Brain pericyte (primary cell): ENCODE data around the gene MSX1.
"Not testable (repeated sequence)": the region's sequence is repeated elsewhere in the genome, so short reads cannot be mapped to it uniquely, and the experiment has no call there.

Source experiments
- DNase-seq: peaks from one replicate; pipeline ENCODE4 v3.0.0-alpha.2; 2012; ENCODE audit warnings: low read depth, low spot score

Gene MSX1

DNA sequence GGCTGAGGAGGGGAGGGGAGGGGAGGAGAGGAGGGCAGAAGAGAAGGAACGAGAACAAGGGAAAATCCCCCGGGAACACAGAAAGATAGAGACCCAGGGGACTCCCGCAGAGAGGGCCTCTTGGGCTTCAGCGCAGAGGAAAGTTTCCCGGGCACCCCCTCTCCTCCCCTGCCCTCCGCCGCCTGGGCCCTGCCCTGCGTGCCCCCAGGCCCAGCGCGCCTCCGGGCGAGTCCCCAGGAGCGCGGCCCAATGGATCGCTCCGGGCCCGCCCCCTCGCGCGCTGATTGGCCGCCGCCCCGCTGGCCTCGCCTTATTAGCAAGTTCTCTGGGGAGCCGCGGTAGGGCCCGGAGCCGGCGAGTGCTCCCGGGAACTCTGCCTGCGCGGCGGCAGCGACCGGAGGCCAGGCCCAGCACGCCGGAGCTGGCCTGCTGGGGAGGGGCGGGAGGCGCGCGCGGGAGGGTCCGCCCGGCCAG, at the start of gene MSX1:
MSX1 (plus strand) TSS at position 341 of the 474 bp plus-strand sequence. CDS start 235 bp downstream, outside the sequence.
- DNase-seq, result no peak

DNA sequence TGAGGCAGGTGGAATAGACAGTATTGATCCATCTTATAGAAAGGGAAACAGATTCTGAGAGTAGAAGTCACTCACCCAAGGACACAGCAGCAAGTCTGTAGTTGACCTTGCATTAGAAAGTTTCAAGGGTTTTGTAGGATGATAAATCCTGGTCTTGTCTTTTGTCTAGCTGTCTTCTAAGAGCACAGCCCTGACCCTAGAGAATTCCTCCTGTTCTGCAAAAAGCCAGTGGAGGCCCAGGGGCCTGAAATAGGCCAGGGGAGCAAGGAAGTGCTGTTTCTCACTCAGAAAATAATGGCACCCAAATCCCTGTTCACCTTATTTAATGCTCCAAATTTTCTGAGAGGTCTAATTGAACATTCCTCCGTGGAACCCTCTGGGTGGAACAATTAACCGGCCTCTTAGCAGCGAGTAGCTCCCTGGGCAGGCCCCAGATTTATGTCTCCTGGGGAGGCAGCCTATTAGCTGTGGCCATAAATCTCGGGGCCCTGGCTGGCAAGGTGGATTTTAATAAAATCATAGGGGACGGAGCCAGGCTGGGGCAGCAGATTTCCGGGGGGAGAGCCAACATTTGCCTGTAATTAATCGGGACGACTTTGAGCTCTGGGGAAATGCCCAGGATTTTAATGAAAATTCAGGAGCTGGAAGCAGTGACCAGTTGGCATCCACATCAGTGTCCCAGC, 49.2 kb upstream of the MSX1 start:
- DNase-seq, result no peak

DNA sequence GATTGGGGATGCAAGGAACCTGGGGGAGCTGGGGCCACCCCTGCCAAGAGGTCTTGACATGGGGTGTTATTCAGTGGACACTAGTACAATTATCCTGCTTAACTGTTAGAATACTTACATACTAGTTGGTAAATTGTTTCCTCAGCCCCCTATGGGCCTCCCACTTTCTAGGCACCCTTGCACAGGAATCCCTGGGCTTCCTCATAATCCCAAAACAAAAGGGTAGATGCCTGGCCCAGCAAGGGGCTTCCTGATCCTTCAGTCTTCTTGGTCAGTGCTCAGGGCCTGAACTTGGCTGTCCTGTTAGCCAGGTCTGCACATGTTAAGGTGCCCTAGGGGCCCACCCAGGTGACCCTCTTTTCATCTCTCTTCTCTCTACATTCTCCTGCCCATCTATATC, 48.7 kb upstream of the MSX1 start:
- no peak for DNase-seq

DNA sequence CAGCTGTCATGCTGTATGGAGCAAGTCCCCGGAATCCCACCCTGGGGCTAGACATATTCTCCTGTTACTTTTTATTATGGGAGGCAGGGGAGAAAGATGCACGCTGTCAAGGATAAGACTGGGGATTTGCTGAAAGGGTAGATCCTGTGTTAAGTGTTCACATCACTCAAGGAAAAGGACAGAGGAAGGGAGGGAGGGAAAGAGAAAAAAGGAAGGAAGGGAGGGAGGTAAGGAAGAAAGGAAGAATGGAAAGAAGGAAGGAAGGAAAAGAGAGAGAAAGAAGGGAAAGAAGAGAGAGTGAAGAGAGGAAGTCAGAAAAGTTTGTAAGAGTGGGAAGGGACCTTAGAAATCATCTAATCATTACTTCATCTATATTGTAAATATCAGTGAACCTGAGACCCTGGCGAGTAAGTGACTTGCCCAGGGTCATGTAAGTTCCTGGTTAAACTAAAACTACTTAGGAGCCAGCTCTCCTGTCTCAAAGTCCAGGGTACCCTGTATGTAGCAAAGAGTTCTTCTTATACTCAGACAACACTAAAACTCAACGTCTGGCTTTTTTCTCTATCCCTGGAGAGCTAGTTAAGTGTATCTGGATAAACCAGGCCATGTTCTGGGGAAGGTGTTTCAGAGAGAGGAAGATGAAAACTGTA, 47.2 kb upstream of the MSX1 start:
- DNase-seq, result no peak

DNA sequence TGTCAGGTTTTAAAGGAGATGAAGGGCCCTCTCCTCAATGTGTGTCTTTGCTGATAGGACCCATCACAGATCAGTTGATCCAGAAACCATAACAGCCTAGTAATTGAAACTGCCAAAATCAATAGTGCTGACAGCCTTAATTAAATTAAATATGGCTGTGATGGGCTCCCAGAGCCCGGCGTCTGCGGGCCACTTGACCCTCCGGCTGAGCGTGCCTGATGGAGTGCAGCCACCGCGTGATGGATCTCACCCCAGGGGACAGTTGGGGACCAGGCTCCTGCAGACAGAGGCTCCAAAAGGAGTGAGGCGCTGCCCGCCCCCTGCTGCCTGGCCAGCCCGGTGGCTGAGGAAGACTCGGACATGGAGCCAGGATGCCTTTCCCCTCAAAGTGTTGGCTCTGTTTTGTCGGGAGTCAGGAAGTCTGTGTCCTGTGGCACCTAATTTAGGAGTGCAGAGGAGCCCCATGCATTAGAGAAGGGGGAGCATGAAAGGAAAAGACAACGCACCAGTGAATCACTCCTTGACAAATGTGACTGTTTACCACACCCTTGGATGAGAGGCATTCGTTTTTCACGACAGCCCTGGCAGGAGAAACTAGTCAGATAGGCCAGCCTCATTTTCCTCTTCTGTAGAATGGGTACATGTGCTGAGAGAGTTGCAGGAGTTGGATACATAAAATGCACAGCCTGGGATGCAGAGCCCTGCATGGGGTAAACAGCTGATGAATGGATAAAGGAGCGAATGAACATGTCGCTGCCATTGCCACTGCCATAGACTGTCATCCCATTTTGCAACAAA, 40.9 kb upstream of the MSX1 start:
- DNase-seq, result no peak

DNA sequence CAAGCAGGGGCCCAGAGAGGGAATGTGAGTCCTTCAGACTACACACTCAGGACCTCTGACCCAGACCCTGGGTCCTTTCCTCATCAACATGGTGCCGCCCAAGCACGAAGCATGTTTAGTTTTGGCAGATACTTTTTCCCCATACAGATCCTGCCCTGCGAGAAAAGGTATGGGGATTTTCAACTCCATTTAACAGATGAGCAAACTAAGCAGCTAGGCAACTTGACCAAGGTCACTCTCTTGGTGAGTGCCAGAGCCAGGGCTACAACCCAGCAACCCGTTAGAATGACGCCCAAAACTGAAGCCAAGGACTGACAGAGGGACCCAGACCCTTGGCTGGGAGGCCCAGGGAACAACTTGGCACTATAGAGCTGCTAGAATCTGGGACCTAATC, 40.3 kb upstream of the MSX1 start:
- DNase-seq, result no peak

DNA sequence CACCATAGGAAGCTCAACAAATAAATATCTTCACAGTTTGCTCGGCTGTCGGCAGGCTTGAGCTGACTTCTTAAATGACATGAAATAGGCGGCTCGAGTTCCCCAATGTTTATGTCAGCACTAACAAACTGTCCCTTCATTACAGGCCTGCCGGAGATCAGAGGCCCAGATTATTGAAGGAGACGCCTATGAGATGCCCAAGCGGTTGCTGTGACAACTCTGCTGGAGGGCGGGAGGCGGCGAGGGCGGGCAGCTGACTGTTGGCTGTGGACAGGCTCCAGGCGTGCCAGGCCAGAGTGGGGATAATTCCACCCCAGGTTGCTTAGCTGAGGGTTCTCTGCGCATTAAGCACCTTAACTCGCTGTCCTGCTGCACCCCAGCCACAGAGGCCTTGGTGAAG, 39.2 kb upstream of the MSX1 start:
- DNase-seq, result no peak

DNA sequence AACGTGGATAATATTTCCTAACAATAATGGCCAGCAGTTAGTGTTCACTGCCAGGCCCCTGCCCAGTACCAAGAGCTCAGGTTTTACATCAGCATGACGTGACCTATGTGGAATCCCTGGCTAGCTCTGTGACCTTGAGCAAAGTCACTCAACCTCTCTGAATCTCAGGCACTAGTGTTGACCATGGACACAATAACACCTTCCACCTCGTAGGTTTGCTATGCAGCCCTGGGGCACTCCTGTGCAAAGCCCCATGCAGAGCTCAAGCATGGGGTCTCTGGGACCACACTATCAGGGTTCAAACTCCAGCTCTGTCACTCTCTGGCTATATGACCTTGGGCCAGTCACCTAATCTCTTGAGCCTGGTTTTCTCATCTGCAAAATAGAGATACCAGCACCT, 38.7 kb upstream of the MSX1 start:
- DNase-seq, result no peak

DNA sequence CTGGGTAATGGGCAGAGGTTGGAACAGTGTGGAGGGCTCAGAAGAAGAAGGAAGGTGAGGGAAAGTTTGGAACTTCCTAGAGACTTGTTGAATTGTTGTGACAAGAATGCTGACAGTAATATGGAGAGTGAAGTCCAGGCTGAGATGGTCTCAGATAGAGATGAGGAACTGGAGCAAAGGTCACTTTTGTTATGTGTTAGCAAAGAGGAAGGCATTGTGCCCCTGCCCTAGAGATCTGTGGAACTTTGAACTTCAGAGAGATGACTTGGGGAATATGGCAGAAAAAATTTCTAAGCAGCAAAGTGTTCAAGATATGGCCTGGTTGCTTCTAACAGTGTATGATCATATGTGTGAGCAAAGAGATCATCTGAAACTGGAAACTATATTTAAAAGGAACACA, 37.9 kb upstream of the MSX1 start:
- no peak for DNase-seq

DNA sequence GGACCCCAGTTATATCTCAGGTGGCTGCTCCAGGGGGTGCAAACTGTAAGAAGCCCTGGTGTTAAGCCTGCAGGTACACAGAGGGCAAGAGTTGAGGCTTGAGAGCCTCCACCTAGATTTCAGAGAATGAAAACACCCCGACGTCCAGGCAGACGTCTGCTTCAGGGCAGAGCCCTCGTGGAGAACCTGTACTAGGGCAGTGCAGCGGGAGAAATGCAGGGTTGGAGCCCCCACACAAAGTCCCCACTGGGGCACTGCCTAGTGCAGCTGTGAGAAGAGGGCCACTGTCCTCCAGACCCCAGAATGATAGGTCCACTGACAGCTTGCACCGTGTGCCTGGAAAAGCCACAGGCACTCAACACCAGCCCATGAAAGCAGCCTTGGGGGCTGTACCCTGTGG, 37.2 kb upstream of the MSX1 start:
- not testable (repeated sequence) for DNase-seq

DNA sequence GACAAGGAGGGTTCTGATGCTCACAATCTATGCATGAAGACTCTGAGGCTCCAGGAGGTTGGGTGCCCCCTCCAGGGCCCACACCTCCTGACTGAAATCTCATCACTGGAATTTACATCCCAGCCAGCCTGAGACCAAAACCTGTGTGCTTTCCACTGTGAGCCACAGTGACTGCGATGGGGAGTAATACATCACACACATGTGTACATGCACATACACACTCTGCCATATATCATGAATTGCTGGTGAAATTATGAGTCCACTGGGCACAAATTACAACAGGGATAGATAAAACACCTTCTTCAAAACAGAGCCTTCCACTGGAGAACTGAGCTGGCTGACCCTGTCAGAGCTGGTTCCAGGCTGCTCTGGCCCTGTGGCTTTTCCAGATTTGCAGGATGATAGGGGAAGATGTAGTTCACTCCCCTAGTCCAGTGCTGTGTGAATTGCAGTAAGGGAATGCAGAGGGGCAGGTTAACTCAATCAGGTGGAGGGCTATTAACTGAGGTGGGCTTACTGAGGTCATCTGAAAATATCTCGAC, 35.8 kb upstream of the MSX1 start:
- DNase-seq, result no peak

DNA sequence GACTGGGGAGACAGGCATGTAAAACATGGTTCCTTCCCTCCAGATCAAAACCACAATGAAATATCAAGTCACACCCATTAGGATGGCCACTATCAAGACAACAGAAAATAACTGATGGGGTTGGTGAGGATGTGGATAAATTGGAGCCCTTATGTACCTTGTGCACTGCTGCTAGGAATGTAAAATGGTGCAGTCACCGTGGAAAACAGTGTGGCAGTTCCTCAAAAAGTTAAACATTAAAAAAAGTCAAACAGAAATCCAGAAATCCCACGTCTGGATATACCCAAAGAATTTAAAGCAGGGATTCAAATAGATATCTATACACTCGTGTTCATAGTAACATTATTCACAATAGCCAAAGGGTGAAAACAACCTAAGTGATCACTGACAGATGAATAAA, 35.2 kb upstream of the MSX1 start:
- DNase-seq, result no peak

DNA sequence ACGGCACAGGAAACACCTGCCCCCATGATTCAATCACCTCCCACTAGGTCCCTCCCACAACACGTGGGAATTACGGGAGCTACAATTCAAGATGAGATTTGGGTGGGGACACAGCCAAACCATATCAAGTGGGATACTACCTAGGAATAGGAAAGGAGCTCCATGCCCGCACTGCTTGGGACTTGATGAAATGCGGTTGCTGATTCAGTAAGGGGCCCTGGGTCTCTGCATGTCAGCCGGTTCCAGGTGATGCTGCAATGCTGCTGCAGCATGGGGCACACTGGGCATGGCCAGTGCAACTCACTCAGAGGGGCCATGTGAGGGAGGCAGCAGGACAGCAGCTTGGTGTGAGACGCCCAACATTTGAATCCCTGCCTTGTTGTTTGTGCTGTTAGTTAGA, 34.0 kb upstream of the MSX1 start:
- no peak for DNase-seq

DNA sequence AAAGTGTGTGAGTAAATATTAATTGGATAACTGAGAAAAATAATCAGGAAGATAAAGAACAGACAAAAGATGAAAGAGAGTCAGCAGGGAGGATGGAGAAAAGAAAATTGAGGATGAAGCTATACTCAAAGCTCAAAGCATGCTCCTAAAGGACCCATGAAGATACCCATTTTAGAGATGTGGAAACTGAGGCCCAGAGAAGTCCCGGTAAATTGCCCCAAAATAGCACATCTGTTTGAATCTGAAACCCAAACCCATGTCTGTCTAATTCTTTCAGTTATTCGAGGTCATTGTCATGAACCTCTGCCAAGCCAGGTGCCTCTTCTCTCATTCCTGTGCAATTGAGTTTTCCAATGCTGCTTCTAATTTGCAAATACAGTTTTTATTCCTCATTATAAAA, 29.6 kb upstream of the MSX1 start:
- no peak for DNase-seq

DNA sequence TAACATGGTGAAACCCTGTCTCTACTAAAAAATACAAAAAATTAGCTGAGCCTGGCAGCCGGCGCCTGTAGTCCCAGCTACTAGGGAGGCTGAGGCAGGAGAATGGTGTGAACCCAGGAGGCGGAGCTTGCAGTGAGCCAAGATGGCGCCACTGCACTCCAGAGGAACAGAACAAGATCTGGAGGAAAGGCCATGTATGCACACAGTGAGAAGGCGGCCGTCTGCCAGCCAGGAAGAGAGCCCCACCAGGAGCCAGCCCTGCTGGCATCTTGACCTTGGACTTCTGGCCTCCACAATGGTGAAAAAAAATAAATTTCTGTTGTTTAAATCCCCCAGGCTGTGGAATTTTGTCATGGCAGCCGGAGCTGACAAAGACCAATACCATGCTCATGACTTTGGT, 28.2 kb upstream of the MSX1 start:
- DNase-seq, result no peak

DNA sequence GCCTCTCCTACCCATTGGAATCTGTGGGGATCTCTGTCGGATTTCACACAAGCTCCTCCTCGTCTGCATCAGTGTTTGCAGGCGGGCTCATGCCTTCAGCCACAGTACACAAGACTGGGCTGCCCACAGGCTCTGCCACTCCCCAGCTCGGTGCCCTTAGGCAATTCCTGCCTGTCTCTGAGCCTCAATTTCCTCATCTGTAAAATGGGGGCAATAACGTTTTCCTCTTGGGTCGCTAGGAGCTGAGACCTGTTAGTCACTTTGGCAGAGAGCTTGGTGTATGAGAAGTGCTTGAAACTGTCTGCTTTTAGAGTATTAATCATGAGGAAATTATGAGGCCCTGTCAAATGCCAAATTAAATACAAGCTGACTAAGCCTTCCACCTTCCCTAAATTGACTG, 27.6 kb upstream of the MSX1 start:
- DNase-seq, result no peak

DNA sequence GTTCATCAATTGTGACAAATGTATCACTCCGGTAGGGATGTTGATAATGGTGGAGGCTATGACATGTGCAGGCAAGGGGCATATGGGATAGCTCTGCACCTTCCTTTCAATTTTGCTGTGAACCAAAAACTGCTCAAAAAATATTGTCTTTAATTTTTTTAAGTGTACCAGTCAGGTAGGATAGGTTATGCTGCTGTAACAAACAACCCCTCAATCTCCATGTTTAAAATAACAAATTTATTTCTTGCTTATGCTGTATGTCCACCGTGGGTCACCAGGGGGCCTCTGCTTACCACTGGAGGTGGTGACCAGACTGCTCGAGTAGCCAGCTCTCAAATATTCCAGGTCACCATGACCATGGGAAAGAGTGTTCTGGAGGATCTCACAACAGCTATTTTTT, 23.4 kb upstream of the MSX1 start:
- DNase-seq, result no peak

DNA sequence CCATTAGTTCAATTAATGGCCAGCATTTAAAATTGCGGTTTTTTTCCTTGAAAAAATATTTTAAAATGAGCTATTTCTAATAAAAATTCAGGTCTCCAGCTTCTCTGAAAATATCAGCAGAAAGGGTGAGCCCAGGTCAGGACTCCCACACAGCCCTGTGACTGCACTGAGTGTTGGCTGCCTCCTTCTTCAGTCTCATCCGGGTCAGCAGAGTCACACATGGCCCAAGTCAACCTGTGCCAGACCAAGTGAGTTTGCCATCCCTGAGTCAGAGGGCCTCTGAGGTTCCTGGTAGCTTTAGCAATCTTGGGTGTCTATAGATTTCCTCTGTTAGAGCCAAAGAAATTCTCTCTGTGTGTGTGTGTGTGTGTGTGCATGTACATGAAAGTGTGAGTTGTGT, 22.1 kb upstream of the MSX1 start:
- DNase-seq, result no peak

DNA sequence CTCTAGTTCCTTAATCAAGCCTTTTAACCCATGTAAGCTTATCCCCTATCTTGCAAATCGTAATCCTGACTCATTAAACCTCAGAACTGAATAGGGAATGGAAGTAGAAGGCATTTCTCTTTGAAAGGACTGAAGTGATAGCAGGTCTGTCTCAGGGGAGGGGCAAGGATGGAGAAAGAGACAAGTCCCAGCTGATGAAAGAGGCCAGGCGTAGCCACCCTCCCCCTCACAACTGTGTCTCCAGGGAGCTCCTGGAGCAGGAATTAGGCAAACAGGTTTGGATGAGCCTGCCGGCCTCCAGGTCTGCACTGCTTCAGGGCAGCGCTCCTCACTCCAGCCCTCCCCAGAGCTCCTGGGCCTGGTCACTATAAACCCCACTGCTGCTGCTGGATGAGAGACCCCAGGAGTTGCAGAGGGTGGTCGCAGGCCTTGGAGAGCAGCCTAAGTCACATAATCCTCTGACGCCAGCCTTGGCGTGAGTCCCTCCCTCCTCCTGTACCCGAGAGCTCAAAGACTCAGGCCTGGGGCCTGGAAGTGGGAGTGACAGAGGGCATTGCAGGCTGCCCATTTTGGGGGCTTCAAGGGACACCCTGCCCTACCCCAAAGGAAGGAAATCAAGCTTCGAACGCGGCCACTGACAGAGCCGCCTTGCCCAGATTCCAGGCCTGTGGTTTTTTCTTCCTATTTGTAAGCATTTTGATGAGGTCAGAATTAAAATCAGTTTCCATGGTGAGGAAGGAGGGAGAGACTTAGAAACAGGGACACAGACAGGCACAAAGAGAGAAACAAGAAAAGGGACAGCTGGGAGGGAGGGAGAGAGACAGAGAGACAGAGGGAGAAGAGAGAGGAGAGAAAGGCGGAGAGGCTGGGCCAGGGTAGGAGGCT, 21.2 kb upstream of the MSX1 start:
- no peak for DNase-seq

DNA sequence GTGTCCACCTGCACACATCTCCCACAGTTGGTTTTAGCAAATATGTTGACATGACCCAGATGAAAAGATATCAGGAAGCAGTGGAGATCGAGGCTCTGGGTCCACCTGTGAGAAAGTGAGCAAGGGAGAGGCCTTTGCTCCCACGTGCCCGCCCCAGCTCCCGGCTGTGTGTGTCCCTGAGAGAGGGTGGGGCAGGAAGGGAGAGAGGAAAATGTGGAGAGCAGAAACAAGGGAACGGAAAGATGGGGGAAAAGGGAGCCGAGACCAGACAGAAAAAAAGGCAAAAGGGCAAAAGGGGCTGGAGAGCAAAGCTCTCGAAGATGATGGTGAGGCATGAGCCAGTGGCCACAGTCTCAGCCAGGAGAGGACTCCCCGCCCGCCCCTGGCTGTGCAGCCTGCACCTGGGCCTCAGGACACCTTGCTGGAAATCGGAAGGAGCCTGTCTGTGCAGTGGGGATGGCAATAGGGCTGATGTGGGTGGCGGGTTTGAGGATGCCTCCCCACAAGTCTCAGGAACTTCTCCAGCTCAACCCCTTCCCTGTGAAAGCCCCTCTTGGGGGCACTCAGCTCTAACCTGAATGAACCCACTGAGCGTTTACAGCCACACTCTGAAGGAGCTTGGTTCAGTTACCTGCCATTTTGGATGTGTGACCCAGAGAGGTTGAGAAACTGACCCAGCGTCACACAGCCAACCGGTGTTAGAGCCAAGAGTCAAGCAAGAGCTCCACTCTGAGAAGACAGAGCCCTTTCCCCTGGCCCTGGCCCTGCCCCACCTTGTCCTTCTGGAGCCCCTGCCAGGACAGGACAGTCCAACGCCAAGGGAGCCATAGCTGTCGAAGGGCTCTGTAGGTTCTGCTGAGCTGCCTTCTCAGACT, 20.3 kb upstream of the MSX1 start:
- DNase-seq, result no peak

DNA sequence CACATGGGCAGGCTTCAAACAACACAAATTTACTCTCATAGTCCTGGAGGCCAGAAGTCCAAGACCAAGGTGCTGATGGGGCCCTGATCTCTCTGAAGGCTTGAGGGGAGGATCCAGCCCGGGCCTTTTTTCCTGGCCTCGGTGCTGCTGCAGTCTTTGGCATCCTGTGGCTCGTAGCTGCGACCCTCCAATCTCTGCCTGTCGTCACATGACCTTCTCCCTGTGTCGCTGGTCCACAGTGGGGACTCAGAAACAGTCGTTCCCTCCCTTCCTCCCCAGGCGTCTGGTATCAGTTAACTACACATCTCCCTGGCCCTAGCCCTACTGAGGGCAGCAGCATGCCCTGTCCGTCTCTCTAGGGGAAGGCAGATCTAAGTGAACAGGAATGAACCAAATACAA, 19.1 kb upstream of the MSX1 start:
- no peak for DNase-seq
